Measurements from ENCODE around the gene ADAMTS8.

Gene ADAMTS8

DNA sequence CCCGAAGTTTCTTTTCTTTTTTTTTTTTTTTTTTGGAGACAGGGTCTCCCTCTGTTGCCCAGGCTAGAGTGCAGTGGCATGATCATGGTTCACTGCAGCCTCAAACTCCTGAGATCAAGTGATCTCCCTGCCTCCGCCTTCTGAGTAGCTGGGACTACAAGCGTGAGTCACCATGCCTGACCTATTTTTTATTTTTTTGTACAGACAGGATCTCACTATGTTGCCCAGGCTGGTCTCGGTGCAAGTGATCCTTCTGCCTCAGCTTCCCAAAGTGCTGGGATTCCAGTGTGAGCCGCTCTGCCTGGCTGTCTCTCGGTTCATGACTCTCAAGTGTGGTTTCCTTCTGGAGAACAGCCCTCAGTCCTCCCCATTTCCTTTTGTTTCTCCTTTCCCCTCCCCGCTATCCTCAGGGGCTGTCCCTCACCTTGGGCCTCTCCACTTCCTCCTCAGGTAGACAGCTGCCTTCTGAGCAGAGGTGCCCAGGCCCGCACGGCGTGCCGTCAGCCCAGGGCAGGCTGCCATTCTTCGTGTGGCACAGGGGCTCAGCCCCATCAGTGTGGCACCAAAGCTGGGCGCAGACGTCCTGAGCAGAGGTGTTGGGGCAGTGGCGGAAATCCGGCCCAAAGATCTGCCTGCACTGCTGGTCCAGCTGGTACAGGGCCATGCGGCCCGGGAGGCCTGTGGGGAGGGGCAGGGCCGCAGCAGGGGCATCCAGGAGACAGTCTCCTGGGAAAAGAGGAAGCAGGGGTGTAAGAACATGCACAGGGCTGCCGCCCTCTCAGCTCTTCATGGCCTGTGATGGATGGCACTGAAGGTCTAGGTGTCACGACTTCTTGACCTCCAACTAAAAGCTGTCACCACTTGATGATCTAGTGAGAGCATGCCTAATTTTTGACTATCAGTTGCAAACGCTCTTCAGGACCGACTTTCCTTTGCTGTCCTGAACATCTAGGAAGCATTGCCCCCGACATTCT lies 14.0 kb downstream of the ADAMTS8 start:
- DNase-seq = no peak
- TF ChIP-seq GATA1 (IDR thresholded peaks at IDR 0.05; ENCODE audit: low read depth, low read length) (no peak), POLR2A (IDR thresholded peaks at IDR 0.05; ENCODE audit: low read length) (no peak)

GRCh38 chr11:130413405-130414106 lies 14.9 kb downstream of the ADAMTS8 start:
- TF ChIP-seq POLR2A (IDR thresholded peaks at IDR 0.05; ENCODE audit: low read length) (no peak), GATA1 (IDR thresholded peaks at IDR 0.05; ENCODE audit: low read depth, low read length) (no peak)
- DNase-seq = no peak

GRCh38 chr11:130411223-130411622 lies 17.2 kb downstream of the ADAMTS8 start:
- DNase-seq = no peak
- TF ChIP-seq POLR2A (IDR thresholded peaks at IDR 0.05; ENCODE audit: low read length) (no peak), GATA1 (IDR thresholded peaks at IDR 0.05; ENCODE audit: low read depth, low read length) (no peak)

GRCh38 chr11:130409594-130410388 lies 18.6 kb downstream of the ADAMTS8 start:
- DNase-seq = no peak
- TF ChIP-seq POLR2A (IDR thresholded peaks at IDR 0.05; ENCODE audit: low read length) (no peak), GATA1 (IDR thresholded peaks at IDR 0.05; ENCODE audit: low read depth, low read length) (no peak)

DNA sequence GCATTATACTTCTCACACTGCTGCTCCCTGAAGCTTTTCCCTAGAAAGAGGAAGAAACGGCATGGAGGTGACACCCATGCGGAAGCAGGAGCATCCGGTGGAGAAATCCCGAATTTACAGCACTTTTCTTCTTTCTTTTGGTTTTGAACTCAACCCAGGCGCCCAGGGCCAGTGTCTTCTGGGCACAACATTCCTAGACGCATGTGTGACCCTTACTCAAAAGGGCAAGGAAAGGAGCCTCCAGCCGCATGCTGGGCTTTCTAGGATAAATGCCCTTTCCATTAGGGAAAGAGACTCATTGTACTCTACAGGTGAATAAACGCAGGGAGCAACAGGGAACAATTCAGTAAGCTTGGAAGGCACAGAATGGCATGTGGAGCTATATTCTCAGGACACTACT lies 19.5 kb downstream of the ADAMTS8 start:
- TF ChIP-seq GATA1 (IDR thresholded peaks at IDR 0.05; ENCODE audit: low read depth, low read length) (no peak), POLR2A (IDR thresholded peaks at IDR 0.05; ENCODE audit: low read length) (no peak)
- DNase-seq = no peak

DNA sequence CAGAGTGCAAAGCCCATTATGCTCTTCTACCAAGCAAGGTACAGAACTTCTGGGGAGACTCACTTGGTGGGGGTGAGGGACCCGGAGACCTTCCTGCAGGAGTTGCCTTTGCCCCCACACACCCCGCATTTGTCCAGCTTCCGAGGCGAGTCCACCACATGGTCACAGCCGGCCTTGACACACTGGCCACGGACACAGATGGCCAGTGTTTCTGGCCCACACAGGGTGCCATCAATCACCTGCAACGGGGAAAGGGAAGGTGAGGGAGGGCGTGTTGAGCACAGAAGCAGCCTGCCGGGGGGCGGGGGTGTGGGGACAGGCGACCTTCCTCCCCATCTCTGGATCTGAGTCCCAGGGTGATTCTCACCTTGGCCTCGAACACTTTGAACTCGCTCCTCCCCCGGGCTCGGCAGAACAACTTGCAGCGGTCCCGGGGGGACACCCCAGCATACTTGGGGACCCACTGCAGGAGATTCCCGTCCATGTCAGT lies 20.0 kb downstream of the ADAMTS8 start:
- TF ChIP-seq POLR2A (IDR thresholded peaks at IDR 0.05; ENCODE audit: low read length) (no peak), GATA1 (IDR thresholded peaks at IDR 0.05; ENCODE audit: low read depth, low read length) (no peak)
- no peak for DNase-seq

DNA sequence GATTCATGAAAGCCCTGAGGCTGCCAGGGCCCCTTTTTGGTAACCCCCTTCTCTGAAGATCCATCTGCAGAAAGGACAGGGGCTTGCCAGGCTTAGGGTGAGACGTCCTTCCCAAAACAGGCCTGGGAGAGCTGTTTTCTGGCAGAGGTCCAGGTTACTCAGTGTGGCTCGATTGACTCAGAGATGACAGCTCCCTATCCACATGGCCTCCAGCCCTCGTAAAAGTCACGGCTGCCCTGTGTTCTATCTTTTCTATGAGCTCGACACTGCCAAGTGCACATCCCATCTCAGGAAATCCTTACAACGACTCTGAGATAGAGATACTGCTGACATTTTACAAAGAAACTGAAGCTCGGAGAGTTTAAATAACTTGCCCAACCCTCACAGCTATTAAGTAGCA lies 20.4 kb downstream of the ADAMTS8 start:
- no peak for TF ChIP-seq GATA1 (IDR thresholded peaks at IDR 0.05; ENCODE audit: low read depth, low read length)
- no peak for TF ChIP-seq POLR2A (IDR thresholded peaks at IDR 0.05; ENCODE audit: low read length)
- DNase-seq = no peak

GRCh38 chr11:130405428-130405827 lies 23.0 kb downstream of the ADAMTS8 start:
- TF ChIP-seq POLR2A (IDR thresholded peaks at IDR 0.05; ENCODE audit: low read length) = no peak
- no peak for TF ChIP-seq GATA1 (IDR thresholded peaks at IDR 0.05; ENCODE audit: low read depth, low read length)
- DNase-seq = no peak

- no peak for TF ChIP-seq POLR2A (IDR thresholded peaks at IDR 0.05; ENCODE audit: low read length)
- no peak for TF ChIP-seq GATA1 (IDR thresholded peaks at IDR 0.05; ENCODE audit: low read depth, low read length)
- DNase-seq = no peak
These were observed 23.7 kb downstream of the ADAMTS8 start for GRCh38 chr11:130404727-130405126.

GRCh38 chr11:130403967-130404366 lies 24.4 kb downstream of the ADAMTS8 start:
- DNase-seq = no peak
- TF ChIP-seq GATA1 (IDR thresholded peaks at IDR 0.05; ENCODE audit: low read depth, low read length) = no peak

DNA sequence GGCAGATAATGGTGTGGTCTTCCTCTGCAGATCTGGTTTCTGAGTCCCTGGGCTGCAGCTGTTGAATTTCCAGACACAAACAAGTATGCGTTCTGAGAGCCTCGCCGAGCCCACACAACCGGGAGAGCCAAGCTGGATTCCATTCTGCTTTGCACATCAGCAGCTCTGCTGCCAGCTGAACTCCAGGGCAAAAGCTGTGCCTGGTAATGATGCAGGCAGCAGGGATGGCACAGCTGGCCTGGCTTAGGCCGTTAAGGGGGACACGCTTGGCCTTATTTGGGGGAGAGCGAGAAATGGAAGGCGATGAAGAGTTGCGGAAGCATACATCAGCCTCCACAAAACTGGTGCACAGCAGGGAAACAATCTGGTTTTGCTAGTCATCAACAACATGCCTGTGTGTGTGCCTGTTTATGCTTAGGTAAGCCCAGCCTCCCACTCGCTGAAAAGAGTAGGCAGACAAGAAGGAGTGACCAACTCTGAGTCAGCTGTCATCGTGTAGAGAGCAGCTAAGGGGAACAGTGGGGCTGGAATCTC lies 25.1 kb downstream of the ADAMTS8 start:
- DNase-seq = no peak
- TF ChIP-seq GATA1 (IDR thresholded peaks at IDR 0.05; ENCODE audit: low read depth, low read length) = no peak
- no peak for TF ChIP-seq POLR2A (IDR thresholded peaks at IDR 0.05; ENCODE audit: low read length)

- TF ChIP-seq GATA1 (IDR thresholded peaks at IDR 0.05; ENCODE audit: low read depth, low read length) = no peak
- TF ChIP-seq POLR2A (IDR thresholded peaks at IDR 0.05; ENCODE audit: low read length) = no peak
- no peak for DNase-seq
These were observed 25.8 kb downstream of the ADAMTS8 start for GRCh38 chr11:130402570-130402969.

DNA sequence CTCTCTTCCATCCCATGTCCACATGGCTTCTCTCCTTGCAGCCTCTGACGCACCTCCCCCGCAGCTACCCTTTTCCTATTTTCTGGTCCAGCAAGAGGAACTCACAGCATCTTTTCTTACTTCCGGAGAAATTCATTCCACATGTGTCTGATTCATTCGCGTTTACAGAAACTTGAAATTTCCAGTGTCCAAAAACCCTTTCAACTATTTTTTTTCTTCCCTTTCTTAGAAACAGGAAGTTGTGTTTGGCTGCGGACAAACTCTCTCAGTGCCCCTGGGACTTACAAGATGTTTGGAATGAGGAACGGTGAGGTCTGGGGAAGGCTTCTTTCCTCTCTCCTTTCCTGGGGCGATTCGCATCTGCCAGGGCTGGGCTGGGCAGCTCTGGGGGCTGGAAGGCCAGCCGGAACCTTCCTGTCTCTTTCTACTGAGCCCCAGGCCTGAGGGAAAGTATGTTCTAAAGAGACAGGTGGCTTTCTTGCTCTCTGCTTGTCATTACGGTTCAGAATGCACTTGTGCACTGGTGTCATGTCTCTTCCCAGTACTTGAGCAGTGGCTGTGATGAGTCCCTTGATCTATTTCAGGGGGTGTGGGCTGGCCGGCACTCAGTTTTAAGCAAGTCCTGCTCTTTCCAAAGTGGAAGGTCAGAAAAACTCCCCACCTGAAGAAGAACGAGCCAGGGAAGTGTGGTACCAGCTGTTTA lies 27.5 kb downstream of the ADAMTS8 start:
- DNase-seq = no peak
- TF ChIP-seq POLR2A (IDR thresholded peaks at IDR 0.05; ENCODE audit: low read length) = no peak
- TF ChIP-seq GATA1 (IDR thresholded peaks at IDR 0.05; ENCODE audit: low read depth, low read length) = no peak
